ENCODE results near the gene UBTD1.
"Not testable (repeated sequence)": the region's sequence is repeated elsewhere in the genome, so short reads cannot be mapped to it uniquely, and the experiment has no call there.

Gene UBTD1, protein sequence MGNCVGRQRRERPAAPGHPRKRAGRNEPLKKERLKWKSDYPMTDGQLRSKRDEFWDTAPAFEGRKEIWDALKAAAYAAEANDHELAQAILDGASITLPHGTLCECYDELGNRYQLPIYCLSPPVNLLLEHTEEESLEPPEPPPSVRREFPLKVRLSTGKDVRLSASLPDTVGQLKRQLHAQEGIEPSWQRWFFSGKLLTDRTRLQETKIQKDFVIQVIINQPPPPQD

DNA sequence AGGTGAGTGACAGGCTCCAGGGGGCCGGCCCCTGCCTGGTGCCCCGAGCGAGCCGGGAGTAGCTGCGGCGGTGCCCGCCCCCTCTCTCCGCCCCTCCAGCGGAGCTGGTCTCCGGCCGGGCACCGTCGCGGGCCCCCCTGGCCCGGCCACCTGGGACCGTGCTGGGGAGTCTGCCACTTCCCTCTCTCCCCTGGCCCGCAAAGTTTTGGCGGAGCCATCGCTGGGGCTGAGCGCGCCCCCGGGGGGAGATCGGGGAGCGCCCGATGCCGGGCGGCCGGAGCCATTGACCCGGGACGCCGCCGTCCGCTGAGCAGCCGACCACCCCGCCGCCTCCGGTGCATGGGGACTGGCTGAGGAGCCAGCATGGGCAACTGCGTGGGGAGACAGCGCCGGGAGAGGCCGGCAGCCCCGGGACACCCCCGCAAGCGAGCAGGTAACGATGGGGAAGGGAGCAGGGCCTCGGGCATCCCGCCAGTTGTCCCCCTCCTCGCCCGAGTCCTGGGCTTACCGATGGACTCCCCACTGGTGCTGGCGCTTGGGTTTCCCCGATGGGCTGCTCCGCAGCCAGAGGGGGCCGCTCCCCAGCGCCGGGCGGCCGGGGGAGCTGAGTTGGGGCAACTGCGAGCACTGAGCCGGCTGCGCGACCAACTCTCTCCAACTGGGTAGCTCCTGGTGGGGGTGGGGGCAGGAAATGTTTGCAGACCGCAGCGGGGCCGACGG lies at the start of gene UBTD1:
Gene UBTD1, plus strand, starts transcription at position 84 of the 720 bp plus-strand sequence. Its CDS starts 280 bp downstream, at position 364.
- peak; percentile 1 to 4 for DNase-seq (ENCODE audit: low read depth in 2 of 2)

DNA sequence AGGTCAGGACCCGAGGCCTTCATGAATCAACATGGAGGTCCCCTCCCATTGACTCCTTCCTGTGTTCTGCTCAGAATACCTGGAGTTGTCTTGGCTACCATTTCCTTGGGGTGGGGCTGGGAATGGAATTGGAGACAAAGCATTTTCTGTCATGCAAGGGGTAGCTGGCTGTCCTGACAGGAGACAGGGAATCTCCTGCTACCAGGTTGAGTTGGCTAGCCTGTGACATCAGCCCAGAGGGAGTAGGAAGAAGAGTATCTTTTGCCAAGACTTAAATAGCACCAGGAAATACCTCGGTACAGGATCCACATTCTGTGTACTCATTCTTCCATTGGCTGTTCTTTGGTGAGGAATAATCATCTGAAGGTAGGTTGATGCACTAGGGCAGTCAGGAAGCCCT lies 47.9 kb upstream of the UBTD1 start:
- DNase-seq (ENCODE audit: low read depth in 2 of 2): no peak

DNA sequence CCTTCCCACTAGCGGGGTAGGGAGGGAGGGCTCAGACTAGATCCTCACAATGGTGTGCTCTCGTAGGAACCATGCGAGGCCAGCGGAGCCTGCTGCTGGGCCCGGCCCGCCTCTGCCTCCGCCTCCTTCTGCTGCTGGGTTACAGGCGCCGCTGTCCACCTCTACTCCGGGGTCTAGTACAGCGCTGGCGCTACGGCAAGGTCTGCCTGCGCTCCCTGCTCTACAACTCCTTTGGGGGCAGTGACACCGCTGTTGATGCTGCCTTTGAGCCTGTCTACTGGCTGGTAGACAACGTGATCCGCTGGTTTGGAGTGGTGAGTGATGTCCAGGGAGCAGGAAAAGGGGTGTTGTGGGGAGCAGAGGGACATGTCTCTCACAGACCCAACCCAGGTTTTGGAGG lies 47.1 kb upstream of the UBTD1 start:
- no peak for DNase-seq (ENCODE audit: low read depth in 2 of 2)

DNA sequence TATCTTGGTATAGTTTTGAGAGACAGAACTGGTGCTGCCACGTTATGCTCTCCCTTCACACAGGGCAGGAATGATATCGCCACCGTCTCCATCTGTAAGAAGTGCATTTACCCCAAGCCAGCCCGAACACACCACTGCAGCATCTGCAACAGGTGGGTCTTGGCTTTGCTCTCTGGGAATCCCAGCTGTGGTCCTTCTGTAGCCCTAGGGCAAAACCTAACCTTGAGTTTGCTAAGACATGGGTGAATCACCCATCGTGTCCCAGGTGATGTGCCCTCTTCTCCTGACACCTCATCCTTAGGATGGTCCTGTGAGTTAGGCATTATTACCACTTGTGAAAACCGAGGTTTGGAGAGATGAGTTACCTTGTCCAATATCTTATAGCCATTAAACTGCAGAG lies 46.4 kb upstream of the UBTD1 start:
- no peak for DNase-seq (ENCODE audit: low read depth in 2 of 2)

DNA sequence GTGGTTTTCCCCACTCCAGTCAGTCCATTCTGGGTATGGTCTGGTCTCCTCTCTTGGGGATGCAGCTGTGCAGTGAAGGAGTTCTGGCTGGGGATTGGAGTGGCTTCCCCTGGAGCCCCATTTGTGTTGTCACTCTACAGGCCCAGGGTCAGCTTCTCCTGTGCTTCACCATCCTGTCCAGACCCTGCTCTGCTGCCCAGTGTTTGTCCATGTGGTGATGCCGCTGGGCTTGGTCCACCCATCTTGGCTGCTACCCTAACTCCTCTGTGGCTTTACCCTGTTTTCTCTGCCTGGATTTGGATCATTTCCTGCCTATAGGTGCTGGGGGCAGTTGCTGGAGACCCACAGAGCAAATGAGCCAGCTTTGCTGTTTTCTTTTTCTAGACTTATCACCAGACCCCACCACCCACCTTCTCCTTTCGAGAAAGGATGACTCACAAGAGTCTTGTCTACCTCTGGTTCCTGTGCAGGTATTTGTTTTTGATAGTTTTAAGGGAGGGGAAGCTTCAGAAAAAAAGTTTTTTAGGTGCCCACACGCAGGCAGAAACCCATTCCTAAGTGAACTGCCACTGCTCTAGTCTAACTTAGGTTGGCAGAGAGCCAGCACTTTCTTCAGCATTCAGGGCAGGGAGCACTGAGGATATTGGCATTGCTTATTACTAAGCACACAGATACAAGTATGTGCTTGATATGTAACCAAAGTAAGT lies 44.2 kb upstream of the UBTD1 start:
- DNase-seq (ENCODE audit: low read depth in 2 of 2): no peak

DNA sequence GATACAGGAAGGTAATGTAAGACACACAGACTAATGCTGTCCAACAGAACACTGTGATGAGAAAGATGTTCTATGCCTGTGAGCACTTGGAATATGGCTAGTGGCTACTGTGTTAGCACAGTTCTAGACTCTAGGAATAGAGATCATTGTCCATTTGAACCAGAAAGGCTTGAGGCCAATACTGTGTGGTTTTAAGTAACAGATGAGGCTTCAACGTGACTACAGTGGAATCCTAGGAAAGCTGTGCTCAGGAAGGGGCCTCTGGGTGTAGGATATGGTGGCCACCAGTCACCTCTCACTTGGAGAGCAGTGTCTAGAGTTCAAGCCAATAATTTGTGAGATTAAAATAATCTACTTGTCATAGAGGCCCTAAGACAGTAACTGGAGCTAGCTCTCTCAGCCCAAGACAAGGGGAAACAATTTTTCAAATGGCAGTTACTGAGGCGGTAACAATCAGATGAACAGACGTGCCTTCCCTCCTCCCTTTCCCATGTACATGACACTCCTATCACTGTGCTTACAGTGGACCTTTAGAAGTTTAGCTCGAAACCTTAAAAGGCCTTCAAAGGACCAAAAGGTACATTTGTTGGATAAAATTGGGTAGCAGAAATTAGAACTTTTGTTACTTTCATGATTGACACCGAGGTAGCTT lies 42.6 kb upstream of the UBTD1 start:
- DNase-seq (ENCODE audit: low read depth in 2 of 2): no peak

DNA sequence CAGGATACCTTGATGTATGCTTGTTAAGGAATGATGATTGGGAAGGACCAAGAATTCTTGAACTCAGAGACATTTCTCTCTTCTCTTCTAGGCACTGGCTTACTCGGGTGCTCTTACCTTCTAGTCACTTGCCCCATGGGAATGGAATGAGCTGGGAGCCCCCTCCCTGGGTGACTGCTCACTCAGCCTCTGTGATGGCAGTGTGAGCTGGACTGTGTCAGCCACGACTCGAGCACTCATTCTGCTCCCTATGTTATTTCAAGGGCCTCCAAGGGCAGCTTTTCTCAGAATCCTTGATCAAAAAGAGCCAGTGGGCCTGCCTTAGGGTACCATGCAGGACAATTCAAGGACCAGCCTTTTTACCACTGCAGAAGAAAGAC lies 42.0 kb upstream of the UBTD1 start:
- DNase-seq (ENCODE audit: low read depth in 2 of 2): no peak

DNA sequence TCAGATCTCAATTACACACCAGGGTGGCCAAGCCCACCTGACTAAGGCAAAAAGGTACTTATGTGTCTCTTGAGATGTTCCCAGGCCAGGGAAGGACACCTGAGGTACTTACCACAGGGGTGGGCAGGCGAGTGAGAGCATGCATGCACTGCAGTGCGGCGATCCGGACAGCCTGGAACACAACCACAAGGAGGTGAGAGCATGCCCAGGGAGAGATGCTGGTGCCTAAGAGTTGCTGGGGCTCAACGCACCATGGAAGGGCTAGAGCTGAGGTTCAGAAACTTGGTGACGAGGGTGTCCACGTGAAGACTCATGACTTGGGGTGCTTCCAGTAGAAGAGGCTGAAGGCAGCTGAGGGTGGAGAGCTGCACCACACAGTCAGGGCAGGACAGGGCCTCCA lies 39.6 kb upstream of the UBTD1 start:
- no peak for DNase-seq (ENCODE audit: low read depth in 2 of 2)

DNA sequence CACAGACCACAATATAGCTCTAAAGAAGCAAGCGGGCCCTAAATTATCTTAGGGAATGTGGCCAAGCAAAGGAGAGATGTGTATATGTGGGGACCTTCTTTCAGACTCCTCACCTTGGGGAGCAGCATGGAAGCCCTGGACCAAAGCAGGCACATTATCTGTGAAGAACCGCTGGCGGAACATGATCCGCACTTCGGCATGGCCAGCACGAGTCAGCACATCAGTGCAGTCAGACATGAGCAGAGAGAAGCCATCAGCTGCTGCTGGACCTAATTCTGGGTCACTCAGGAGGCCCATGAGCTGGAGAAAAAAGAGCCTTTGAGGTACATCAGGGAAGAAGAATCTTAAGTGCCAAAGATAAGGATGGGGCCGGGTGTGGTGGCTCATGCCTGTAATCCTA lies 38.8 kb upstream of the UBTD1 start:
- DNase-seq (ENCODE audit: low read depth in 2 of 2): no peak

DNA sequence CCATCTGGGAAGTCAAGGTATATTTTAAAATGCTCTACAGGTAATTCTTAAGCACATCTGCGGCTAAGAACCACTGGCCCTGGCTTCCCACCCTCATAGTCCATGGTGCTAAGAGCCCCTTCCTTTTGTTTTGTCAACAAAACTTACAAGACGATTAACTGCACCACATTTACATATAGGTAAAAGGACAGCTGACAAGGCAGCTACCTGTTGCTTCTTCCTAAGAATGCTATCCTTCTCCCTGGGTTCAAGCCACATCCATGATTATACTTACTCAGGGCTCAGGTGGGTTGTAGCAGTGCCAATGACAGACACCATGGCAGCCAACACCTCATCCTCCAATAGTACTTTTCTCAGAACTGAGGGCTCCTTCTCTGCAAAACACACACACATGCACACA lies 36.4 kb upstream of the UBTD1 start:
- no peak for DNase-seq (ENCODE audit: low read depth in 2 of 2)

DNA sequence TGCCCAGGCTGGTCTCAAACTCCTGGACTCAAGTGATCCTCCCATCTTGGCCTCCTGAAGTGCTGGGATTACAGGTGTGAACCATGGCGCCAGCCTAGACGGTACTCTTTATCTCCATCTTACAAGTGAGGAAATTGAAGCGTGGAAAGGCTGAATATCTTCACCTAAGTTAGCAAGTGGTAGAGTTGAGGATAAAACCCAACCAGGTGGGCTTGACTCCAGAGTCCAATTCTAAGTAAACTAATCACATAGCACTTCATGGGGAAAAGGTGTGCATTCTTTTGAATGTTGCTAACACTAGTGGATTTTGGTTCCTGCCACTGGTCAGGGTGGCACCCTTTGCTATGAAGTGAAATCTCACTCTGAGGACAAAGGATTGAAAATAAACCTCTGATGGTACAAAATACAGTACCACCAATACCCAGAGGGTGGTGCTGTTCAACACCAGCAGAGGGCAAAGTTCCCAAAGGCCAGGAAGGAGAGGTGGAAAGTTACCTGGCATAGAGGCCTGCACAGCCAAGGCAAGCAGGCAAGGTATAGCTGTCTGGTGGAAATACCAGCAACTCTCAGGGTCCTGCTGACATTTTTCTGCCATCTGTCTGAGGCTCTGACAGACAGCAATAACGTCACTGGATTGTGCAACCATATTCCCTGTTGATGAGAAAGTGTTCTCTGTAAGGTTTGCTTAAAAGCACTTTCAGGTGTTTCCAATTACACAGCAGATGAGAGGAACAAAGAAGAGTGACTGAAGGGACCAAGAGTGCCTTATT lies 35.2 kb upstream of the UBTD1 start:
- no peak for DNase-seq (ENCODE audit: low read depth in 2 of 2)

DNA sequence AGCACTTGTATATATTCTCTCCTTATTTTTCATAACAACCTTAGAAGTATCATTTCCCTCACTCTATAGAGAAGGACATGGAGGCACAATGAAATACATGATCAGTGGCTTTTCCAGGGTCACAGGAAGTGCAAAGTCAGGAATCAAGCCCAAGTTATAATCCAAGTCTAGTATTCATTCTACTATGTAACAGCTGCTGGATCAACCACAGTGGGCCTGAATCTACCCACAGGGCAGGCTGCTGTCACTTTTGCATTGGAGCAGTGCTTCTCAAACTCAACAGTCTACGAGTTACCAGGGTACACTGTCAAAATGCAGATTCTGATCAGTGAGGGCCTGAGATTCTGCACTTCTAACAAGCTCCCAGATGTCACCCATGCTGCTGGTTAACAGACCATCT lies 34.5 kb upstream of the UBTD1 start:
- no peak for DNase-seq (ENCODE audit: low read depth in 2 of 2)

DNA sequence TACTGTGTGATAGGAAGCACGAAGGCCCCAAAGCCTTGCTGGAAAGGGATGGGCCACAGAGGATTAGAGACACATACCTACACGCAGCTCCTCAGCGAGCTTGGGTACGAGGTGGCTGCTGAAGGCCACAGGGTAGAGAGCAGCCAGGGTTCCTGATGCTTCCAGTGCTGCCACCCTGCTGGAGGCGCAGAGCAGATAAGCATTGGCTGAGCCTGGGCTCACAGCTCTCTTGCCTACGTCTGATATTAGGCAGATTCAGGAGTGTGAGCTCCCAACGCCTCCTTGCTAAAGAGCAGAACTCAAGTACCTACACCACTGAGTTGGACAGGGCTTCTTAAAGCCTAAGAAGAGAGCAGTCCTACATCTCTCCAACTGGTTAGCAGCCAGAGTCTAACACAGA lies 32.7 kb upstream of the UBTD1 start:
- DNase-seq (ENCODE audit: low read depth in 2 of 2): no peak

DNA sequence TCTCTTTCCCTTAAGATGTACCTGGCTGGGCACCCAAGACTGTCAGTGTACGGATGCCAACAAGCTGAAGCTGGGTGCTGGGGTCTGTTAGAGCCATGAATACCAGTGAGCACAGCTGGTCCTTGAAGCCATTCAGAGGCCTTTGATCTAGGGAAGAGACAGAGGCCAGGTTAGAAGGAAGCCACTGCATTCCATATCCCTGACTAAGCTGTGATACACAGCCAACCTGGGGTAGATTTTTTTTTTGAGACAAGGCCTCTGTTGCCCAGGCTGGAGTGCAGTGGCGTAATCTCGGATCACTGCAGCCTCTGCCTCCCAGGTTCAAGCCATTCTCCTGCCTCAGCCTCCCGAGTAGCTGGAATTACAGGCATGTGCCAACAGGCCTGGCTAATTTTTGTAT lies 32.0 kb upstream of the UBTD1 start:
- DNase-seq (ENCODE audit: low read depth in 2 of 2): no peak

DNA sequence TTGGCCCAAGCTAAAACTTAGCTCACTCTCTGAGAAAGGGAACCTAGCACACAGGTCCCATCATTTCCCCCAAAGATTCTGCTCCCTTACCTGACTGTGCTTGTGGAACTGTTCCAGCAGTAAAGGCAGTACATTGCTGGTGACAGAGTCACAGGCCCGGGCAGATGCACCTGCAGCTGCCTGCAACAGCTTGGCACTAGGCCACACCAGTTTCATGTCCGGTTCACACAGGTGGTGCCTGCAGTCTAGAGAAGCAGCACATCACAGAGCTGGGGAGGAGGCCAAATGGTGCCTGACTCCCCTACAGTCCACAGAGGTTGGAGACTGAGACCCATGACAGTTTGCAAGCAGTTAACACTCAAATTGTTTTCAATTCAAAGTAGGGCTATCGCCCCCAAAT lies 30.6 kb upstream of the UBTD1 start:
- DNase-seq (ENCODE audit: low read depth in 2 of 2): no peak

DNA sequence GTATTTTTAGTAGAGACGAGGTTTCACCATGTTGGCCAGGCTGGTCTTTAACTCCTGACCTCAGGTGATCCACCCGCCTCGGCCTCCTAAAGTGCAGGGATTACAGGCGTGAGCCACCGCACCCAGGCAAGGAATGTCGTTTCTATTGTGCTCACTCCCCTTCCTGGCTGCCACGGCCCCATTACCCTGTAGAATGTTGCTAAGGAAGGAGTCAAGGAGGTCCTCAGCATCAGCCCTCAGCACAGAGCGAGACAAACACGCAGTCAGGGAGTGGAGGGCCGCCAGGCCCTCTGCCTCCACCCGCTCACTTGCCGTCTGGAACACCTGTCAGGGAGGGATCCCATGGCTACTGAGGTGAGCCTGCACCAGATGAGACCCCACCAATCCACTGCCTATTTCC lies 29.9 kb upstream of the UBTD1 start:
- not testable (repeated sequence) for DNase-seq (ENCODE audit: low read depth in 2 of 2)

DNA sequence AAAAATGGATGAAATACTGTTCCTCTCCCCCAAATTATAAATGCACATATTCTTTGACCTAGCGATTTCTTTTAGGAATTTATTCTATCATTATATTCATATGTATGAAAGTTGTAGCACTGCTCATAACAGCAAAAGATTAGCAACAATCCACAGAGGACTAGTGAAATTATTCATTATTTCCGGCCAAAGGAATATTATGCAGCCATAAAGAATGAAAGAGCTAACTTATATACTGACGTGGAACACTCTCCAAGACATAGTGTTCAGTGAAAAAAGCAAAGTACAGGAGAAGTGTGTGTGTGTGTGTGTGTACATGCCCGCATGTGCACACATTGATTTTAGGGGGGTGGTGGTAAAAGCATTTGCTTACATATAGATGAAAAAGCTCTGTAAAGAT lies 23.8 kb upstream of the UBTD1 start:
- no peak for DNase-seq (ENCODE audit: low read depth in 2 of 2)

DNA sequence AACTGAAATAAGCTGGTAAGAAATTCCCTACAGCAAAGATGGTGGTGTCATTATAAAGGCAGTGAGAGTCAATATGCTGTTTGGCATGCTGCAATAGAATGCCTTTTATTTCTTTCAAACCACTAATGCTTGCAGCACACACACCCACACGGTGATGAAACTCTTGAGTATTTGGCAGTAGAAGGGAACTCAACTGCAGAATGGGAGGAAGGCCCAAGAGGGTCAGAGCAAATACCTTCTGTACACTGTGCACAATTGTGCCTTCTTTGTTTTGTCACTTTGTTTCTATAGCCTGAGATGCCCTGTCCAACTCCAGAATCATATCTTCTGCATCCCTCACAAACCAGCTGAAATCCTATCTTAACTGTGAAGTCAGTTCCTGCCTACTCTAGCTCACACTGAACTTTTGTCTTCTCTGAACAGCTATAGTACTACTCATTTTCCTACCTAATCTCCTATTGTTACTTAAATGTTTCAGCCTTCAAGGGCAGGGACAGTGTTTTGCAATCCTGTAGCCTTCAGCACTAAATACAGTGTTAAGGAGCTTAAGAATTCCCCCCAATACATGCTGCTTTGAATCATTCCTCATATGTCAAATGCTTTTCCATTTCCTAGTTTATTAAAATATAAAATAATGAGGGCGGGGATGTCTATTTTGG lies 22.7 kb upstream of the UBTD1 start:
- DNase-seq (ENCODE audit: low read depth in 2 of 2): no peak

DNA sequence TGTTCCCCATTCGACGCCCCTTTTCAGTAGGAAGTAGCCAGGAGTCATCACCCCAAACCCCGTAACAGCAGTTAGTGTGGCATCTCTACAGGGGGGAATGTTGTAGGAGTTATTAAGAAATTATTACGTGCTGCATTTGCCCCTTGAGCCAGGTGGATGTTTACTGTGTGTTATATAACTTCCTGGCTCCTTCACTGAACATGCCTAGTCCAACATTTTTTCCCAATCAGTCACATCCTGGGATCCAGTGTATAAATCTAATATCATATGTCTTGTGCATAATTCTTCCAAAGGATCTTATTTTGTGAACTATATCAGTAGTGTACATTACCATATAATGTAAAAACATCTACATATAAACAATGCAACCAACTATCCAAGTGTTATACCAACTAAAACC lies 19.3 kb upstream of the UBTD1 start:
- DNase-seq (ENCODE audit: low read depth in 2 of 2): not testable (repeated sequence)

DNA sequence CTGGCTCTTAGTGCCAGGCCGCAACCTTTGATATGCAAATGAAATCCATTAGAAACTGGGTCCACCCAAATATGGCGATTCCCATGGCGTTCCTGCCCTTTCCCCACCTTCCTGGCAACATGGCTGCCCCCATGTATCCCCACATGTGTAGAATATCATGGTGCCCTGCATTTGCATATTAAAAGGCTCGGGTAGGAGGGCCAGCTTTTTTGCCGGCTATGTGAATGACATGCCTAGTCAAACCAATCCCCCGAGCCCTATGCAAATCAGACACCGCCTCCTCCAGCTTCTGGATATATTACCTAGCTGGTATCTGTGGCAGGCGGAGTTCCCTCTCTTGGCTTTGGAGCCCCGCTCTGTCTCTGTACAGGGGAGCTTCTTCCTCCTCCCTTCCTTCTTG lies 18.8 kb upstream of the UBTD1 start:
- DNase-seq (ENCODE audit: low read depth in 2 of 2): no peak

DNA sequence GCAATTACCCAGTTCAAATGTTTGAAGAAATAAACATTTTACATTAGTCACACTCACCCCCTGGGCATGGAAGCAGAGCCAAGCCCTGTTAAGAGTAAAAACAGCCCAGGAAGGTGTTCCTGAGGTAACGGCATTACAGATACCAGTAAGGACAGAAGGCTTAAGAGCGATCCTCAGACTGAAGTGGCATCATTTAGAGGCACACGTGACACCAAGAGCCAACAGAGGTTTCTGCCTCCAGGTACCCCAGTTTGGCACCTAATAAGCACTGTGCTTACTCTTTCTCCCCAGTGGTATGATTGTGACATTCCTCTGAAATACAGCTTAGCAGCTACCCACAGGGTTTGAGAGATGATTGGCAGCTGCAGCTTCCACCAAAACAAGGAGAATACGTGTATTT lies 17.7 kb upstream of the UBTD1 start:
- no peak for DNase-seq (ENCODE audit: low read depth in 2 of 2)

All from stimulated activated CD8-positive, alpha-beta memory T cell treated with anti-CD3 and anti-CD28 coated beads, Interleukin-2, amount 100 ng/mL, for 1 hour (primary cell).